GM18907 (cell line): ENCODE data around the gene ZNF275.
"Not testable (repeated sequence)": the region's sequence is repeated elsewhere in the genome, so short reads cannot be mapped to it uniquely, and the experiment has no call there.

Source experiments
- ATAC-seq: cut with Tn5 transposase; IDR thresholded peaks from one replicate; pipeline ENCODE4 v1.9.1; 2021; ENCODE audit warnings: mild to moderate bottlenecking, moderate library complexity; ENCODE audit not compliant: unreplicated experiment

Gene ZNF275

DNA sequence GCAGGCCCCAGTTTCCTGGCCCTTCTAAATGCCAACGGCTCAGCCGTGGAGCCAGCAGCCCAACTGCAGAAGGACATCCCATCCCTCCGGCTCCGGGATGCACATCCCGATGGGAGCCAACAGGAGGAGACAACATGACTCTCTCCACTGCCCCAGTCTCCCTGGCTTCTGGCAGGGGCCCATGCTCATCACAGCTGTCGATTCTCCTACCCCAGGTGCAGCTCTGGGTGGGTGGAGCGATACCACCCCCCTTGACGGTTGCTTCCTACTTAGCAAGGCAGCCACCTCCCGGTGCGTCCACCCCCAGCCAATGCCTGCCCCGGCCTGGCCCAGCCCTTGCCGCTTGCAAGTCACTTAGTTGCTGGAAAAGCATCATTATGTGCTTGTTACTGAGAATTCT lies 19.5 kb downstream of the ZNF275 start:
- no peak for ATAC-seq

DNA sequence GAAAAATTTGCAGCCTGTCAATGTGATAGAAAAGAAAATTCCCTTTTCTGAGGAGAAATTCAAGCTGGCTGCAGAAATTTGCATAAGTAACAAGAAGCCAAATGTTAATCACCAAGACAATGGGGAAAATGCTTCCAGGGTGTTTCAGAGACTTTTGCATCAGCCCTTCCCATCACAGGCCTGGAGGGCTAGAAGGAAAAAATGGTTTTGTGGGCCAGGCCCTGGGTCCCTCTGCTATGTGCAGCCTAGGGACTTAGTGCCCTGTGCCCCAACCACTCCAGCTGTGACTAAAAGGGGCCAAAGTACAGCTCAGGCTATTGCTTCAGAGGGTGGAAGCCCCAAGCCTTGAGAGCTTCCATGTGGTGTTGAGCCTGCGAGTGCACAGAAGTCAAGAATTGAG lies 23.9 kb downstream of the ZNF275 start:
- ATAC-seq: no peak

DNA sequence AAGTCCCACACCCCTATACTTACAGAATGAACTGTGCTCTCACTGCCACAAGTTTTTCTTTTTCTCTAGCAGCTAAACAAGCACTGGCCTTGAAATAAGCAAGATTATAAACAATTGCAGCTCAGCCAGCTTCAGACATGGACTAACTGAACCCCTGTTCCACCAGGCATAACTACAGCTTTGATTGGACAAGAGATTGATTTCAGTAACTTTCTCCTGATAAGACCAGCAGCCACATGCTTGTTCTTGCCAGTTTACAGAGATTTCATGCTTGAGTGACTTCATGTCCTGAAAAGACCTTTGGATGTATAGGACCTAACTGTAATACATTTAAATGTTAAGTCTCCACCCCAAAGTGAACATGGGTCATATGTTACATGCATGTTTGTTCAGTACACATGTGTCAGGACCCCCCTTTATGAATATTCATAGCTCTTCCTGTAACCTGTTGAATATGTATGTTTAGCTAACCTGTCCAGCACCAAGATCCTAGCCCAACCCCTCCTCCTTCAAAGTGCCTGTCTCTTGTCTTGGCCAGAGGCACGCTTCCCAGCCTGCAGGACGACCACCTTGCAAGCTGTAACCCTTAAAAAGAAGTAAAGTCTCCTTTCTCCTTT lies 27.9 kb downstream of the ZNF275 start:
- ATAC-seq: no peak

DNA sequence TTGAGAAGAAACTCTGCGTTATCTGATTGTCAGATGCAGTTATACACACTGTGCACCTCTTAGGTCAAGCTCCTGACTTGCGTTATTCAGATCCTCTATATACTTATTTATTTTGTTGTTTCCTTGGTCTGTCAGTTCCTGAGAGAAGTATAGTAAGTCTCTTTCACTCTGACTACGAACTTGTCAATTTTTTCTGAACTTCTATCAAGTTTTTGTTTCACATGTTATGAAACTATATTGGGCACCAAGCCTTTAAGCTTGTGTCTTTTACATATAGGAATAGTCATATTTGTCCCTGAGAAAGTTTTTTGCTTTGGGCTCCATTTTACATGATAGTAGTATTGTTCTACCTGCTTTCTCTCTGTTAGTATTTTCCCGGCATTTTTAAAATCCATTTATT lies 31.7 kb downstream of the ZNF275 start:
- ATAC-seq: no peak

DNA sequence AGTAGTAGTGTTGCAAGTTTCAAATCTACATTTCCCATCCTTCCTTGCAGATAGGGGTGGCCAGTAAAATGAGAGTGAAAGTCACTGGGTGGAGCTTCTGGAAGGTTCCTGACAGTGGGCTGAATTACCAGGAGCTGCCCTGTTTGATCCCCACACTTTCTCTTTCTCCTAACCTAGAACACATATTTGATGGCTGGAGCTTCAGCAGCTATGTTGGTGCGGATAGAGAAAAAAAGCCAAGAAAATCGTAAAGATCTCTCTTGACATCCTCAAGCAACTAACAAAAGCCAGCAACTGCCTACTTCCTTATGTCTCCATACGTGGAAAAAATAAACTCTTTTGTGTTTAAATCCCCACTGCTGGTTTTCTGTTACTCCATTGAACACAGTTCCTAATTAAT lies 32.2 kb downstream of the ZNF275 start:
- no peak for ATAC-seq

DNA sequence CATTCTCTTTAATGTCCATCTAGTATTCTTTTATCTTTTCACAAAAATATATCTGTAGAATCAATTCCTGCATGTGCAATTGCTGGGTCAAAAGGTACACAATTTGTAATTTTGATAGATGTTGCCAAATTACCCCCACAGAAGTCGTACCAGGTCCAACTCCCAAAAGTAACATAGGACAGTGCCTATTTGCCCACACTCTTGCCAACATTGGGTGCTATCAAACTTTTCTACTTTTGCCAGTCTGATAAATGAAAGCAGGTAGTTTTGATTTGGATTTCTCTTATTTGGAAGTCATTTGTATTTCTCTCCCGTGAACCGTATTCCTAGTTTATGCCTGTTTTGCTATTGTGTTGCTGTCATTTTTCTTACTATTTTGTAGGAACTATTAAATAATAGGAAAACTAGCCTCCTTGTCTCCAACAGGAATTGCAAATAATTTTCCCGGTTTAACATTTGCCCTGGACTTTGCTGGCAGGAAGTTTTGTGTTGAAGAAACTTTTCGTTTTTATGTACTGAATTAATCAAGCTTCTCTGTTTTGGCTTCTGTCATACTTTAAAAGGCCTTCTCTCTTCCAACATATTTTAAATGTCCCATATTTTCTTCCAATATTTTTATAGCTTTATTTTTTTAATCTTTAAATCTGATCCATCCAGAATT lies 33.1 kb downstream of the ZNF275 start:
- ATAC-seq: no peak

DNA sequence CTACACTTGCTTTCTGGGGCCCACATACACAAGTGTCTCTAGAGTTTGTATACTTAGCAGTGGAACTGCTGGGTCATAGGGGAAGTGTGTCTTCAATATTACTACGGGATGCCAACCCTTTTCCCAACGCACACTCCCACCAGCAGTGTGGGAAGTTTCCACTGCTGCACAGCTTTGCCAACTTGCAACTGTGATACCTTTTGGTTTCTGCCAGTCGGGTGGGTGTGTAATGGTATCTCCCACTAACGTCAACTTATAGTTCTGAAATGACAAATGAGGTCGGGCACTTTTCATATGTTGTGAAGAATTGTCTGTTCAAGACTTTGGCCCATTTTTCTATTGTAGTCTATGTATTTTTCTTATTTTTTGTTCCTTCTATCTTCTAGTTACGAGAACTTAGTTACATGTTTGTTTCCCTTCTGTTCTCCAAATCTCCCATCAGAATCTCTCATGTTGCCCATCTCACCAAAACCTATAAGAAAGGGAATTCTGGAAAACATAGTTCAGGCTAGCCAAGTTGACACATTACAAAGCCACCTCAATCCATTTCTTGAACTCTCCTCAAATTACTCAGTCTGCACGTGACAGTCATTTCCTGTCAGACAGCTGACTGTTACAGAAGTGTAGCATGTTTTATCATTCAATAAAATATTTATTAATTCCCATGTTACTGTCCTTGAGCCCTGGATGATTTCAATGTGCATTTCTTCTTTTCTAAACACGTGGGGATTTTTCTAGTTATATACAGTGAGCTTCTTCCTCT lies 36.5 kb downstream of the ZNF275 start:
- no peak for ATAC-seq

DNA sequence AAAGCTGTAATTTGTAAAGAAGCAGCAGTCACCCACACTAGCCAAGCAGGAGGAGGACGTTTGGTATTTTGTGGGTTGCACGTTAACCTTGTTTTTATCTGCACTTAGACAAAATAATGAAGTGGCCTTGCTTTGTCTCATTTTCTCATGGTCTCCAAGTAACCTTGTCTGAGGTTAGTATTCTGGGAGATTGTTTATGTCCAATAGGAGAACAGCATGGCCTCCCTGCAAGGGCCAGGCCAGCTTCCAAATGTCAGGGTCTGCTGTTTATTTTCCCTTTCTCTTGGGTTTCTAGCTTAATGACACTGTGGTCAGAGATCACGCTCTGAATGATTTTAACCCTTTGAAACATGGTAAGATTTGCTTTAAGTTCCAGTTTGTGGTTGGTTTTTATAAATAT lies 37.3 kb downstream of the ZNF275 start:
- ATAC-seq: no peak

DNA sequence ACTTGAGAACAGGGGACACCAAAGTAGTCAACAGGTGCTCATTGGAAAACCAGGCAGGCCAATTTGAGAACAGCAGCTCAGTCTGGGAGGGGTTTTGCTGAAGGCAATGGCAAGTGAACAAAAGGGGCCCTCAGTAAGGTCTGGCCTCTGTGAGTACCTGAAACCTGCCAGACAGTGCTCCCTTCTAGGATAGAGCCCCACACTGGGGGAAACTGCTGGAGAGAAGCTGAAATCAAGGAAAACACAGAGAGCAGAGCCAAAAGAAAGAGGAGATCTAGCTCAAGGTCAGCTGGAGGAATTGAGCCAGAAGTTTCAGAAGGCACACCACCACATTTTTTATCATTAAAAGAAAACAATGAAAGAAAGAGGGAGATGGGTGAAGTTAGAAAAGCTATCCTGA lies 39.0 kb downstream of the ZNF275 start:
- no peak for ATAC-seq

DNA sequence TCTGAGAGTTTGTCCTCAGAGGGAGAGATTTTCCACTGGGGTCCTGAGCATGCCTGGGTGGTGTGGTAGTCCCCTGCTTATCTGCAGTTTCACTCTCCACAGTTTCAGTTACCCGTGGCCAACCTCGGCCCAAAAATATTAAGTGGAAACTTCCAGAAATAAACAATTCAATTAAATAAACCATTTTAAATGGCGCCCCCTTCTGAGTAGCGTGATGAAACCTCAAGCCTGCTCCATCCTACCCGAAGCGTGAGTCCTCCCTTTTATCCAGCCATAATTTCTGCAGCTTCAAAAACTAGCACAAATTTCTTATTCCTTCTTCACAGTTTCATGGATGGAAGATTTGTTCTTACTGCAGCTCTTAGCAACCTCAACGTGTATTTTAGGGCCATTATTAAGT lies 40.5 kb downstream of the ZNF275 start:
- ATAC-seq: no peak

DNA sequence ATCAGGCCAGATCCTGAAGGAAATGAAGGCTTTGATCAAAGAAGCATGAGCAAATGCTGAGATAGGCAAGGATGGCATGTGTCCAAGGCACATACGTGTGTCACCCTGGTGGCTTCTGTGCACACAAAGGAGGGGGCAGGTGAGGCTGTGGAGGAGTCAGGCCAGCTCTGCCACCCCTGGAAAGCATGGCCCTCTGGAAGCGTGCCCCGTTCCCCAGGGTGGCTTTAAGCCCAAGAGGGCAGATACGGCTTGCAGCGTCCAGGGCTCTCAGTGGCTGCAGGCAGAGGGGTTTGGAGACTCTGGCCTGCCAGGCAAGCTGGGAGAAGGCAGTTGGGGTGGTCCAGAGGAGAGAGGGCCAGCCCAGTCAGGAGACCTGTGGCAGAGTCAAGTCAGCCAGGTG lies 41.6 kb downstream of the ZNF275 start:
- no peak for ATAC-seq

DNA sequence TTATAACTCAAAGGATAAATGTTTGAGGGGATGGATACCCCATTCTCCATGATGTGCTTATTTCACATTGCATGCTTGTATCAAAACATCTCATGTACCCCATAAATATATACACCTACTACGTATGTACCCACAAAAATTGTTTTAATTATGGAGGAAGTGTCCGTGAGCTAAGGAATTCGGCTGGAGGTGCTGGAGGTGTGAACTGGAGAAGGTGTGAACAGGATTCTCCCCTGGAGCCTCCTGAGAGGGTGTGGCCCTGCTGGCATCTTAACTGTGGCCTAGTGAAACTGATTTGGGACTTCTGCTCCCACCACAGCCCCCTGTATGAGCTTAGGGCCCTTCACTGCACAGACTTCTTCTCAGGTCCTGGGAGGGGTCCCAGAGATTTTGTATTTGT lies 43.8 kb downstream of the ZNF275 start:
- no peak for ATAC-seq

DNA sequence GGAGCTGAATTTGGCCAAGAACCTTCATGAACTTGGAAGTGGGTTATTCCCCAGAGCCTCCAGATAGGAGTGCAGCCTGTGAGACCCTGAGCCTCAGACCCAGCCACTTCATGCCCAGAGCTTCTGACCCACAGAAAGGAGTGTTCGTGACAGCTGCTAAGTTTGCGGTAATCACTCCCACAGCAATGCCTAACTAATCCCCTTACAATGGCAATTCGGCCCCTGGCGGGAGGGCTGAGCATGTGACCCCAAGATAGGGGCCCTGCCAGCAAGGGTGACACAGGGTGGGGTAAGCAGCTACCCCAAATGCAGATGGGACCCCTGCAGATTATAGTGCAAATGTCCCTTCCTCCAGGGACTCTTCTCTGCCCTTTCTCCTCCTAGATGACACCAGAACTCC lies 44.7 kb downstream of the ZNF275 start:
- no peak for ATAC-seq

DNA sequence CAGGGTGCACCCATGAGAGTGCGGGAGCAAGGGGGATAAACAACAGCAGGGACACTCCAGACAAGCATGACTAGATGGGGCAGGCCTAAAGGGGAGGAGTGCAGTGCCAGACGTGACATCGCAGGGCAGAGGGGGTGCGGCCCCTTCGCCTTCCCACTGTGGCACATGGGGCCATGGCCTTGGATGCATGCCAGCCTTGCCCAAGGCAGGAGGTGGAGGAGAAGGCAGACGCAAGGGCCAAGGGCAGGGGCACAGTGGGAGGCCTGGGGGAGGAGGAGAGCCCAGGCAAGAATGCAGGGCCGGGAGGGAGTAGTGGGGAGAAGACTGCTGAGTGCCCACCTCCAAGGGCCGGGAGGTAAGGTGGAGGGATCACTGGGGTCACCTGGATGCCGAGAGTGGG lies 45.6 kb downstream of the ZNF275 start:
- no peak for ATAC-seq

DNA sequence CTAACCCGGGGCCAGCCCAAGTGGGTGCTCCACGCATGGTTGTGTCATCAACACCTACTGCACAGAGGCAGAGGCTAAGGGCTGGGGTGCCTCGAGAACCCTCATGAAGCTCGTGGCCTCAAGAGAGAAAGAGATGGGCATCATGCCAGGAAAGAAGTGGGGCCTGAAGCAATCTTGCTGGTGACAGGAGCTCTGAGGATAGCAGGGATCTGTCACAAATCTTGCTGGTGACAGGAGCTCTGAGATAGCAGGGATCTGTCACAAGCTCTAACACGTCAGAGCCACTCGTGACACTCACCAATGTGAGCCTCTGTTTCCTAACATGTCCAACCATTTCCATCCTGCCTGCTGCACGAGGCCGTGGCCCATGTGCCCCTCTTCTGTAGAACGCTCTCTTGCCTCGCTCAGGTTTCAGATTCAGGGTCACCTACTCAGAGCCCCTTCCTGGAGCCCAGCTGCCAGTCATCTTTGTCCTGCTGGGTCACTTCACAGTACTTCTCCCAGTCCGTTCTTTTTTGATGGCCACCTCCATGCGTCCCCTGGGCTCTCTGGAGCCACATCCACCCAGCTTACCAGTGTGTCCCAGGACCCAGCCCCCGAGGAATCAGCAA lies 46.1 kb downstream of the ZNF275 start:
- no peak for ATAC-seq

DNA sequence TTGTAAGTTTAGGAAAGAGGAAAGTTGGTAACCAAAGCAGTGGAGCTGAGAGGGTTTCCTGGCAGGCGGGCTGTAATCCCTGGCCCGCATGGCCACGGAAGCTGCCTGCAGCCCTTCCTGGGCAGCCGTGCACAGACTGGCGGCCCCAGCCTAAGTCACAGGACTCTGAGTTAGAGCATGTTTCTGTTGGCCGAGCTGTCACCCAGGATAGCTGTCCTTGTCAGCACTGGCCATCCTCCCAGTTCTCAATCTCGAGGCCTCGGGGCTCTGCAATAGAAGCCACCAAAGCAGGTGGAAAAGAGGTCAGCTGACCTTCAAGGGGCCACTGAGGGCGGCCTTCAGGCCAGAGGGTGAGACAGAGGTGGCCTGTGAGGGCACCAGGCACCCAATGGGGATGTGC lies 46.7 kb downstream of the ZNF275 start:
- ATAC-seq: no peak

DNA sequence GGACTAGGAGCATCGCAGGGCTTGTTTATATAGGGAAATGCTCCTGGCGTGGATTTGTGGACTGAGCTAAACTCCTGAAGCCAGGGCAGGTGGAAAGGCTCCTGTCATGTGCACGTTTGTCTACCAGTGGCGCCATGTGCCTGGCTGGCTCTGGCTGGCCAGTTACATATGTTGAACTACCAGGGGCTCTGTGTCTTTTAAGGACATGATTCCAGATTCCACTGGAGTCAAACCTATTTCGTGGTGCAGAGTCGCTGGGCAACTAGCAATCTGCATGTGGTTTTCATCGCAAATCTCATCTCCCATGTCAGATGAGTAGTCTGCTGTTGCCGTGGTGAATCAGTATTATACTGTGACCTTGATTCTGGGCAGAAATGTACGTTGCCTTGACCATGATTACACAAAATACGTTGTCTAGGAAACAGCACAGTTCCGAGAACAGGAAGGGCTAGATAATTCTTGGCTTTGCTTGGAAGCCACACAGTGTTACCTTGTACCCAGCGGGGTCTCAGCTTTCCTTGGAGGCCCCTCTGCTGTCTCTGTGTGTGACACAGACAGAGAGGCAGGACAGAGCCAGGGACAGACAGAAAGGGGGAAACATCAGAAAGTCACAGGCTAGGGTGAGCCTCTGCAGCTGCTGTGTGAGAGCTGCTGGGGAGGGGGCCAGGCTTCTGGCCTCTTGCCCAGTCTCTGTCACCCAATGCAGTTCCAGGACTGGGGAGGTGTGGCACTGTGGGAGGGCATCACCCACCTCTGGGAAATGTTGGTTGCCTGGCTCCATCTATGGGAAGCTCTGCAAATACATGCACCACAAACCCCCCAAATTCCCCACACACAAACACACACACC lies 48.0 kb downstream of the ZNF275 start:
- no peak for ATAC-seq

DNA sequence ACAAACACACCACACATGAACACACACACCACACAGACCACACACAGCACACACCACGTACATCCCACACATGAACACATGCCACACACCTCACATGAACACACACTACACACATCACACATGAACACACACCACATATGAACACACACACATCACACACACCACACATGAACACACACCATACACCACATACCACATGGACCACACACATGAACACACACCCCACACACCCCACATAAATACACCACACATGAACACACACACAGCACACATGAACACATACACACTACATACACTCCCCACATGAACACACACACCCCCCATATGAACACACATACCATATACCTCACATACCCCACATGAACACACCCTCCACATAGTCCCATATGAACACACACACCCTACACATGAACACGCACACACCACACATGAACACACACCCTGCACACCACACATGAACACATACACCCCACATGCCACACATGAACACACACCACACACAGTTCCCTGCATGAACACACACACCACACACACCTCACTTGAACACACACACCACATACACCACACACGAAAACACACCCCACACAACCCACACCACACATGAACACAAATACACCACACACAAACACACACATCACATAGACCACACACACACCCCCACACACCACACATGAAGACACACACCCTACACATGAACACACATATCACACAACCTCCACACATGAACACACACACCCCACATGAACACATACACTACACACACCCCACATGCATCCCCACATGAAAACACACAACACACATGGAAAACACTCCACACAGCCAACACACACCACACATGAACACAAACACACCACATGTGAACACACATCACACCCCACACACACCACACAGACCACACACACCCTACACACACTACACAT lies 48.9 kb downstream of the ZNF275 start:
- no peak for ATAC-seq

DNA sequence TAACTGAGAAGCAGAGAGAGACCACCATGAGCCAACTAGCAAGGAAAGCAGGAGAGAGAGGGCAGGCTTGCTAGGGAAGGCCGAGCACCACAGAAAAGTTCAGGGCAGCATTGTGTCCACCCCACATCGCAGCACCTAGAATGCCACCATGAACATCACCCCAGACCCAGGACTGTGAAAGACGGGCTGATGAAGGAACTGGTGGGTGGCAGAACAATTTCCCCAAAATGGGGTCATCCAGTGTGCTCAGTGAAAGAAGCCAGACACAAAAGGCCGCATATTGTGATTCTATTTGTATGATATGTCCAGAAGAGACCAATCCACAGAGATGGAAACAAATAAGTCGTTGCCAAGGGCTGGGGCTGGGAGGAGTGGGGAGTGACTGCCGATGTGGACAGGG lies 50.4 kb downstream of the ZNF275 start:
- no peak for ATAC-seq

DNA sequence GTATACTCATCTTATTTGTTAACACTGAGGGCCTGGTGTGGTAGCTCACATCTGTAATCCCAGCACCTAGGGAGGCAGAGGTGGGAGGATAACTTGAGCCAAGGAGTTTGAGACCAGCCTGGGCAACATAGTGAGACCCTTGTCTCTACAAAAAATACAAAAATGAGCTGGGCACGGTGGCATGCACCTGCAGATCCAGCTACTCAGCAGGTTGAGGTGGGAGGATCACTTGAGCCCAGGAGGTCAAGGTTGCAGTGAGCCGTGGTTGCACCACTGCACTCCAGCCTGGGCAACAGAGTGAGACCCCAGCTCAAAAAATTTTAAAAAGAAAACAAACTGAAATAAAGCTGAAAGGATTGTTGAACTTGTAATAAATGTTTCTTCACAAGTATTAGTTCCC lies 51.0 kb downstream of the ZNF275 start:
- not testable (repeated sequence) for ATAC-seq
